Effector CD8-positive, alpha-beta T cell (primary cell): Measurements from ENCODE around the gene COL2A1.

ENCODE experiments used
- DNase-seq: peaks from one replicate; lab custom pipeline; 2025; lab: John Stamatoyannopoulos, UW
- total RNA-seq, 4 experiments: gene quantifications; one replicate each; lab custom pipeline; 2026; lab: John Stamatoyannopoulos, UW

COL2A1 gene
- 0 to 6.0 (median 0) reads per million in 4 experiments for total RNA-seq

DNA sequence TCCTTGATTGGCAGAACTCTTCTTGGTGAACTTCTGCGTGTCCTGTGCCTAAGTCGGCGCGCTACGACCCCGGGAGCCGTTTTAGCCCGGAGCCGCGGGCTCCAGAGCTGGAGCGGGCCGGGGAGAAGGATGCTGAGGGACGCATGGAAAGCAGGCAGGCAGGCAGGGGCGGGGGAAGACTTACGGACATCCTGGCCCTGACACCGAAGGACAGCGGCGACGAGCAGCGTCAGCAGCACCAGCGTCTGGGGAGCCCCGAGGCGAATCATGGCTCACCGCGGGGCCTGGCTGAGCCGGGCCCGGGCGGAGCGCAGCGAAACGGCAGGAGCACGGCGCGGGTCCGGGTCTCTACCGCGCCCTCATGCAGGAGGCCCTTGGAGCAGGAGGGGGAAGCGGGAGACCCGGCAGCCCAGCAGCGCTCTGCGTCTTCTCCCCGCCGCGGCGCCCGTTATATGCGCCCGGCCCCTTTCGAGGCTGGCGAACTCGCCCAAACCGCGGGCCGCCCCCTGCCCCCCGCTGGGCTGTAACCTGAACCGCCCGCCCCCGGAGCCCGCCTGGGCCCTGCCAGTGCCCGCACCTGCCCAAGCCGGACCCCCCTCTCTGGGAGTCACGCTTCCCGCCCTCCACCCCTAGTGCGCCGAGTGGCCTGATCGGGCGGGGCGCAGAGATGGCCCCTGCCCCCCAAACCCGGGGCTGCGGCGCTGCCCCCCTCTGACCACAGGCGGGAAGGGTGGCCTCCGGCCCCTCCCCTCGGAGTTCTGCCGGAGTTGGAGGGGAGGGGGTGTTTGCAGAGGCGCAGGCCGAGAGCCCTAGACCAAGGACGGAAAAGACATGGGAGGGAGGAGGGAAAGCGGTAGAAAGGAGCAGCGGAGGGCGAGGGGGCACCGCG, at the start of gene COL2A1:
Gene COL2A1, minus strand, starts transcription at position 424 of the 889 bp plus-strand sequence. Its CDS starts 155 bp downstream, at position 269.
- DNase-seq: no peak

DNA sequence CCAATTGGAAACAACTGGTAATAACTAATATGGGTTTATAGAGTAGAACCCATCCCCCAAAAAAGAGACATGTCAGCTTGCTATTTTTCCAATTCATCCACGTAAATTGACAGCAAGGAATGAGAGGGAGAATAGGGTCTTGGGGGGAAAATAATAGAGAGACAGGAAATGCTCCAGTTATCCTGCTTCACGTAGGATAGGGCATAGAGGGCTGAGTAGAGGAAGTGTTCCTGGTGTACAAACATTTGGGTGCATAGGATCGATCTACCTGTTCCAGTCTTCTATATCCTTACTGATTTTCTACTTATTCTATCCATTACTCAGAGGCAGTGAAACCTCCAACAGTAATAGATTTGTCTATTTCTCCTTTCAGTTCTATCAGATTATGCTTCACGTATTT, 49.6 kb upstream of the COL2A1 start:
- DNase-seq: no peak

GRCh38 chr12:48053122-48053521, 48.8 kb upstream of the COL2A1 start:
- no peak for DNase-seq

GRCh38 chr12:48051681-48052080, 47.4 kb upstream of the COL2A1 start:
- no peak for DNase-seq

- no peak for DNase-seq
These were observed 45.9 kb upstream of the COL2A1 start for GRCh38 chr12:48050174-48050573.

DNA sequence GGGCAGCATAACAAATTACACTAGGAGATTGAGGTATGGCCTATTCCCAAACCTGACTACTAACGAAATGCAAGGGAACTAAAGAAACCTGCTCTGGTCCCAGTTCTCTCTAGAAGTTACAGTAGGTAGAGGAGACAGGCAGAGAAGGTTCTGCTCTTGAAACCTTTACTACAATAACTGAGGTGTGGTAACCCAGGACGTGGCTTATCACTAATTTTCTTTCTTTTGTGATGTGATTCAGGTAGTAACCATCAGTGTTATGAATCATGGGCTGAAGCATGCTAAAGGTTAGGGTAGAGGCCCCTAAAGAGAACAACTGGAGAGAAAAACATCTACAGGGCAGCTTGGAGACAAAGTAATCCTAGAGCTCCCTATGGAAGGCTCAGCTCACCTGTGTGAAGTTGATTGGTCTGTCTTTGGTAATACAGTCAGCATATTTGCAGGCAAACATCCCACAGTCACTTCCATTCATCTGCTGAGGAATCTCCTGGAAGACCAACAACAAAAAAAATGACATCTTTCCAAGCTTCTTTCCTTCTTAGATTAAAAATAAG, 41.8 kb upstream of the COL2A1 start:
- no peak for DNase-seq

DNA sequence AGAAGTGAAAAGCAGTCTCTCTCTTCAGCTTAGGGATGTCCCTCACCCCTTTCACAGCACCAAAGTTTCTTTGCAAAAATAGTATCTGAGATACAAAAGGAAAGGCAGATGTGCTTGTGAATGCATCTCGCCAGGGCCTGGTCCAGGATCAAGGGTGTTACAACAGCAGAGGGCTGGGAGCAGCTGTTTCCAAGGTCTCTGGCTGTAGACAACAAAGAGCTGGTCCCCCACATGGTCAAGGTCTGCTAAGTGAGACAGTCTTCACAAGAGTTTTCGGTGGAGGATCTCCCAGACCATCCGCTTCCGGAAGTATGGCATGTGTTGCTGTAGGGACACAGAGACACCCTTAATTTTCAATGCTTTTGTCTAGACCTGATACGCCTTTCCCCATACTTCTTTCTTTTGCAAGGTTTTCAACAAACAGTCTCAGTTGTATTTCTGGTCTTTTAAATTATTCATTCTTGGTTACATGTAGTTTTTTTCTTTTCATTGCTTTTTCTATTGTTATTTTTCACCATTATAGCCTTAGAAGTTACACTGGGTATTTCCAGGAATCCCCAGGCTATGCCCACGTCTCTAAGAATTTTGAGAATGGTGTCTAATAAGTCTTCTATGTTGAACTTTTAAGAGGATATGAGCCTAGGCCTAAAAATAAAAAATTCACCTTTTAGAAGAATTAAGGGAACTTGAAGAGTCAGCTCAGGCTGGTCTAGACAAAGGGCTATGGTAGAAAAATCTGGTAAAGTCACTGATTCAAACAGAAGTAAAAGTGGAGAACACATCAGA, 41.0 kb upstream of the COL2A1 start:
- DNase-seq: no peak

DNA sequence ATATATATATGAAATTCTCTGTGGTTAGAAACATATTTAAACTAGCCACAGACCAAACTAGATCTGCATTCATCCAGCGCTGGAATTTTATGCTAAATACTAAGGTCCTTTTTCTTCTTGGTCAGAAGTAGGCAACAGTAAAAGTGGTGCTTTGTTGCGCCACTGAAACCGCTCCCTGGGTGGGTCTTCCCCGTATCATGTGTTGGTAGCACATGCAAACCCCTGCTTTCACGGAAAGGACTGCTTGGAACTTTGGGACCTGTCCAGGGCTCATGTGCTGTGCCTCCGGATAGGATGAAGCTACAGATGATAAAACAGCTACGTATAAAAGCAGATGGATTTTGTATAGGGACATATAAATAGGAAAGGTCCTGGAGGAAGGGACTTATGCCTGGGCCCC, 40.1 kb upstream of the COL2A1 start:
- DNase-seq: no peak

DNA sequence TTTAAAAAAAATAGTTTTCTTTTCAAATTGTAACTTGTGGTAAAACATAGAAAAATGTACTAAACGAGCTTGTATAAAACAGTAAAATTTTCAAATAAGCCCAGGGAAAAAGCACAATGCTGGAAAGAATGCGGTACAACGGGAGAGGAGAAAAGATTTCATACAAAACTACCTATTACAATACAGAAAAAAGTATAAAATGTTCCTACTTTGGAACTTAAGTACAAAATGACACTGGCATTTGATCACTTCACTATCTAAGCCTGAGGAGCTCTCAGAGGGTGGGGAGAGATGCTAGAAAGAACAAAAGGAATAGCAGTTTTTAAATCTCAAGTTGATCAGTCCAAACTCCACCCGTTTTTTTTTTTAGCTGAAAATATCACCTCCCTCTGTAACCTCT, 39.5 kb upstream of the COL2A1 start:
- DNase-seq: no peak

DNA sequence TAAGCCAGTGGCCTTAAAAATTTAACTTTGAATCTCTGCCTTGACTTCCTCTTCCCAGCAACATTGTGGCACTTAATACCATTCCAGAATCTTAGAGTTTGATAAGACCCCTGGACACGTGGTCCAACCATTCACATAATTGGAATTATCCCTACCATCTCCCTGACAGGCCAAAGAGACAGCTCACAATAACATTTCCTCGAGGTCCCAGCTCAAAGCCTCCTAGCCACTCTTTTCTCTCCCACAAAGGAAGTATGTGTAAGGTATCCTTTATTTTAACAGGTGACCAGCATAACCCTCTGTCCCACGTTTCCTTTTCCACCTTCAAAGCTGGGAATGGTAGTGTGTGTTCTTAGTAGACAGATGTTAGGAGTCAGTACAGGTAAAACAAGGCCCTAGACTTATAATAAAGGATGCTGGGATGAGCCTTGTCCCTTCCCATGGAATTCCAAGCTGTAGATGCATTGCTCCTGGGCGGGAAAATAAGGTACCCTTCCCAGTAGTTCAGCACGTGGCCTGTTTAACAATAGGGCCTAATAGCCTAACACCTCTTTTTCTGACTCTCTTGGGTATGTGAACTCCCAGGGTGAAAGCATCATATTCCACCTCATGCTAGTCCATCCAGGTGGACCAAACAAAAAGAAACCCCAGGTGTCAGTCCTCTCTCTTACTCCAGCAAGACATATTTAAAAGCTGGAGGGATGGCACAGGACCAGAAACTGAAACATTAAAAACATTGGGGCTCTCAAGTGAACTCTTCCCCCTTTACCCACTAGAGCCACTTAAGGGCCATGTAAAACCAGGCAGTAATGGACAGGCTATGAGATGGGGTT, 37.5 kb upstream of the COL2A1 start:
- no peak for DNase-seq

DNA sequence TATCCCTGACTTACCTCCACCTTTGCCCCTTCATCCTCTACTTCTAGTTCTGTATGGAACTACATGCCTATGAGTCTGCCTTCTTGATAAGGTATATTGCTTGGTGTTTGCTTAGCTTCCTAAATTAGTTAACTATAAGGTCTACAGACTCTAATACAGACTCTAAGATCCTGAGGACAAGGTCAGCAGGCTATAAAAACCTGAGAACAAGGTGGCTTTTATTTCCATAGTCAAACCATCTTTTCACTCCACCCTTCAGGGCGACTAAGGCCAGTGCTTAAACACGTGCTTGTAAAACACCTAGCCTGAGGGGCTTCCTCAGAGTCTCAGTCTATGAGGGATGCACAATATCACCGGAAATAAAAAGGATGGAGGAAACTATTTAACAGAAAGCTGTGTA, 36.1 kb upstream of the COL2A1 start:
- no peak for DNase-seq

GRCh38 chr12:48039151-48039550, 34.9 kb upstream of the COL2A1 start:
- DNase-seq: no peak

GRCh38 chr12:48038085-48038484, 33.8 kb upstream of the COL2A1 start:
- DNase-seq: no peak

DNA sequence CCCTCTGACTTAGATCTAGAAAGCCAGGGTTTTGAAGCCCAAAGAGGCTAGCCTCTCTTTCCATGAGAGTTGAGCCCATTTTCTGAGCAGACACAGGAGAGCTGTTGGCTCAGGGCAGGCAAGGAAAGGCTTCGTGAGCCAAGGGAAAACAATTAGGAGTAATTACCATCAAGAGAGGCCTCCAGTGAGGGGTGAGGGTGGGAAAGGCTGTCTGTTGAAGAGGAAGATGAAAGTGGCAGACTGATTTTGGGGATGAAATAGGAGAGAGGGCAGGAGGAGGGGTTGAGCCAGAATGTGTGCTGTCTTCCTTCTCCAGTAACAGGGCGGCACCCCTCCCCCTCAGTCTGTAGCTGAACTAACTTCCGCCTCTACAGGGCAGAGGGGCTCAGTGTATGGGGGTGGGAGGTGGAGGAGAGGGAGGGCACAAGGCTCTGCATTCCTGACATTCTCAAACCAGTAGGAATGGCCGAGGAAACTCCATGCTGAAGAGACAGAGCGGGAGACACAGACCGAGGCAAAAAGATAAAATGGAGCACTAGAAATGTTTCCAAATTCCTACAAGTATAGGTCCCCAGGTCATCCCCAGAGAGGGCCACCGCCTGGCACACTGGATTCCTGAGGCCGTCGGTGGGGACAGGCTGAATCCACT, 33.1 kb upstream of the COL2A1 start:
- DNase-seq: no peak

GRCh38 chr12:48036818-48037217, 32.5 kb upstream of the COL2A1 start:
- no peak for DNase-seq

- DNase-seq: no peak
These were observed 30.8 kb upstream of the COL2A1 start for GRCh38 chr12:48034835-48035805.

GRCh38 chr12:48033451-48033850, 29.2 kb upstream of the COL2A1 start:
- DNase-seq: no peak

- DNase-seq: no peak
These were observed 28.3 kb upstream of the COL2A1 start for GRCh38 chr12:48032597-48032996.

DNA sequence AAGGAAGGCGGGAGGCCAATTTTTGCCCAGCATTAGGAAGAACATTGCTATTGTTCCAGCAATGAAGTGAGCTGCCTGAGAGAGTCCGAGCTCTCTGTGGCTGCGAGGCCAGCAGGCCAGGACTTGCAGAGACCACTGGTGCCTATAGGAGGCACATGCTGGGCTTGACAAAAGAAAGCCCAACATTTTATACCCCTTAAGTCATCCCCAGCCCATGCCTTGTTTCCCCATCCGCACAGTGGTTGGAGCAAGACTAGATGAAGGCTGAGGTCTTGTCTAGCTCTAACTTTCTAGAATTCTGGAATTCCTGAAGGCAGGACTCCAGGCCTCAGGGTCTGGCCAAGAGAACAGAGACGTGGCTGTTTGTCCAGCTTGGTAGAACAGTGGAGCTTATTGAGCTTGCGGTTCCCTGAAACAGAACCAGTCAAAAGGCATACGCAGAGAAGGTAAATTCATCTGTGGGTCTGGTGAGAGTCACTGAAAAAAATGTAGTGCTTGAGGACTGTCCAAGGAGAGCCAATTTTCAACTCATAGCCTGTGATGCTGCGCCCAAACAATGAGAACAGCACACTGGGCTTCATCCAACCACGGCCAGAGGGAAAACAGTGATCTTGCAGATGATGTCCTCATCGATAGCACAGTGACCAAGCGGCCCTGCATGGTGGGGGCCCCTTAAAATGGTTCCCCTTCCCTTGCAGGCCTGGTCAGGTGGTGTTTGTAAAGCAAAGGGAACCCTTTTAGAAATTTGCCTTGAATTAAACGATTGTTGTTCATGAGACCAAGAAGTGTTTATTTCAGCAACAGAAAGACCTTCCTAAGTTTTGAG, 27.1 kb upstream of the COL2A1 start:
- DNase-seq: no peak
